HCT116 (cell line): ENCODE data around the gene SCFD2.
"Not testable (repeated sequence)": the region's sequence is repeated elsewhere in the genome, so short reads cannot be mapped to it uniquely, and the experiment has no call there.

Source experiments
- CBX3 ChIP-seq: IDR thresholded peaks from 2 replicates; pipeline ENCODE4 v1.6.1; 2012; ENCODE audit warnings: low read depth
- CEBPB ChIP-seq: IDR thresholded peaks from 2 replicates; pipeline ENCODE4 v1.6.1; 2012; ENCODE audit warnings: low read depth
- EZH2 ChIP-seq: fragments of 200-600 bp; sonication (generic); IDR thresholded peaks from 2 replicates; pipeline ENCODE4 v1.6.1; 2017; ENCODE audit warnings: antibody characterized with exemption, mixed run types
- FOSL1 ChIP-seq: IDR thresholded peaks from 2 replicates; pipeline ENCODE4 v1.6.1; 2012; ENCODE audit warnings: low read depth
- JUND ChIP-seq: IDR thresholded peaks from 2 replicates; pipeline ENCODE4 v1.6.1; 2012
- POLR2A ChIP-seq: IDR thresholded peaks from 2 replicates; pipeline ENCODE4 v1.7.0; 2011; ENCODE audit warnings: borderline replicate concordance; ENCODE audit not compliant: insufficient read depth, insufficient read length; ENCODE audit errors: extremely low read depth
- POLR2AphosphoS5 ChIP-seq: IDR thresholded peaks from 2 replicates; pipeline ENCODE4 v1.6.1; 2011; ENCODE audit warnings: mild to moderate bottlenecking, low read depth, low read length, moderate library complexity
- TCF7L2 ChIP-seq: IDR thresholded peaks from 2 replicates; pipeline ENCODE4 v1.7.0; 2011; ENCODE audit warnings: borderline replicate concordance, inconsistent platforms; ENCODE audit not compliant: insufficient read depth, insufficient read length; ENCODE audit errors: extremely low read depth
- ZFX ChIP-seq: fragments of 450-650 bp; IDR thresholded peaks from 2 replicates; pipeline ENCODE4 v1.6.1; 2017
- ZNF274 ChIP-seq: fragments of 200-500 bp; sonication (Bioruptor generic); IDR thresholded peaks from 2 replicates; pipeline ENCODE4 v1.6.1; 2014; ENCODE audit warnings: mild to moderate bottlenecking, low read depth, low read length, inconsistent platforms
- TF ChIP-seq, protein P1 (sequence below), 3 experiments: fragments of 200-600 bp in 1 of 3; sonication (generic) in 1 of 3; IDR thresholded peaks in 2 of 3; conservative IDR thresholded peaks in 1 of 3; 2 replicates each; pipeline ENCODE4 v1.5.1; 2012 to 2017; ENCODE audit warnings: low read depth in 2 of 3, low read length in 2 of 3, antibody characterized with exemption in 1 of 3, borderline replicate concordance in 1 of 3, control low read depth in 1 of 3, mild to moderate bottlenecking in 1 of 3, mixed read lengths in 1 of 3, mixed run types in 1 of 3, moderate library complexity in 1 of 3; ENCODE audit not compliant: insufficient read depth in 1 of 3
- TF ChIP-seq, protein P2 (sequence below): IDR thresholded peaks from 2 replicates; pipeline ENCODE4 v1.6.1; 2012
- TF ChIP-seq, protein P3 (sequence below): IDR thresholded peaks from 2 replicates; pipeline ENCODE4 v1.6.1; 2012; ENCODE audit warnings: low read depth

DNA sequence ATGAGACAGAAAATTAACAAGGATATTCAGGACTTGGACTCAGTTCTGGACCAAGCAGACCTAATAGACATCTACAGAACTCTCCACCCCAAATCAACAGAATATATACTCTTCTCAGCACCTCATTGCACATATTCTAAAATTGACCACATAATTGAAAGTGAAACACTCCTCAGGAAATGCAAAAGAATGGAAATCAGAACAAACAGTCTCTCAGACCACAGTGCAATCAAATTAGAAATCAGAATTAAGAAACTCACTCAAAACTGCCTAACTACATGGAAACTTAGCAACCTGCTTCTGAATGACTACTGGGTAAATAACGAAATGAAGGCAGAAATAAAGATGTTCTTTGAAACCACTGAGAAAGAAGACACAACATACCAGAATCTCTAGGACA, 333.0 kb downstream of the SCFD2 start:
- not testable (repeated sequence) for TF ChIP-seq CBX3, POLR2AphosphoS5, ZNF274, POLR2A, FOSL1, TCF7L2, EZH2, CEBPB, JUND, ZFX
- TF ChIP-seq, protein P1, sequence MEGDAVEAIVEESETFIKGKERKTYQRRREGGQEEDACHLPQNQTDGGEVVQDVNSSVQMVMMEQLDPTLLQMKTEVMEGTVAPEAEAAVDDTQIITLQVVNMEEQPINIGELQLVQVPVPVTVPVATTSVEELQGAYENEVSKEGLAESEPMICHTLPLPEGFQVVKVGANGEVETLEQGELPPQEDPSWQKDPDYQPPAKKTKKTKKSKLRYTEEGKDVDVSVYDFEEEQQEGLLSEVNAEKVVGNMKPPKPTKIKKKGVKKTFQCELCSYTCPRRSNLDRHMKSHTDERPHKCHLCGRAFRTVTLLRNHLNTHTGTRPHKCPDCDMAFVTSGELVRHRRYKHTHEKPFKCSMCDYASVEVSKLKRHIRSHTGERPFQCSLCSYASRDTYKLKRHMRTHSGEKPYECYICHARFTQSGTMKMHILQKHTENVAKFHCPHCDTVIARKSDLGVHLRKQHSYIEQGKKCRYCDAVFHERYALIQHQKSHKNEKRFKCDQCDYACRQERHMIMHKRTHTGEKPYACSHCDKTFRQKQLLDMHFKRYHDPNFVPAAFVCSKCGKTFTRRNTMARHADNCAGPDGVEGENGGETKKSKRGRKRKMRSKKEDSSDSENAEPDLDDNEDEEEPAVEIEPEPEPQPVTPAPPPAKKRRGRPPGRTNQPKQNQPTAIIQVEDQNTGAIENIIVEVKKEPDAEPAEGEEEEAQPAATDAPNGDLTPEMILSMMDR (IDR thresholded peaks at IDR 0.05 in 2 of 3, conservative IDR thresholded peaks at IDR 0.05 in 1 of 3; ENCODE audit: borderline replicate concordance in 1 of 3, insufficient read depth in 1 of 3, low read depth in 2 of 3, low read length in 2 of 3) = not testable (repeated sequence)
- TF ChIP-seq, protein P2, sequence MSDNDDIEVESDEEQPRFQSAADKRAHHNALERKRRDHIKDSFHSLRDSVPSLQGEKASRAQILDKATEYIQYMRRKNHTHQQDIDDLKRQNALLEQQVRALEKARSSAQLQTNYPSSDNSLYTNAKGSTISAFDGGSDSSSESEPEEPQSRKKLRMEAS = not testable (repeated sequence)
- TF ChIP-seq, protein P3, sequence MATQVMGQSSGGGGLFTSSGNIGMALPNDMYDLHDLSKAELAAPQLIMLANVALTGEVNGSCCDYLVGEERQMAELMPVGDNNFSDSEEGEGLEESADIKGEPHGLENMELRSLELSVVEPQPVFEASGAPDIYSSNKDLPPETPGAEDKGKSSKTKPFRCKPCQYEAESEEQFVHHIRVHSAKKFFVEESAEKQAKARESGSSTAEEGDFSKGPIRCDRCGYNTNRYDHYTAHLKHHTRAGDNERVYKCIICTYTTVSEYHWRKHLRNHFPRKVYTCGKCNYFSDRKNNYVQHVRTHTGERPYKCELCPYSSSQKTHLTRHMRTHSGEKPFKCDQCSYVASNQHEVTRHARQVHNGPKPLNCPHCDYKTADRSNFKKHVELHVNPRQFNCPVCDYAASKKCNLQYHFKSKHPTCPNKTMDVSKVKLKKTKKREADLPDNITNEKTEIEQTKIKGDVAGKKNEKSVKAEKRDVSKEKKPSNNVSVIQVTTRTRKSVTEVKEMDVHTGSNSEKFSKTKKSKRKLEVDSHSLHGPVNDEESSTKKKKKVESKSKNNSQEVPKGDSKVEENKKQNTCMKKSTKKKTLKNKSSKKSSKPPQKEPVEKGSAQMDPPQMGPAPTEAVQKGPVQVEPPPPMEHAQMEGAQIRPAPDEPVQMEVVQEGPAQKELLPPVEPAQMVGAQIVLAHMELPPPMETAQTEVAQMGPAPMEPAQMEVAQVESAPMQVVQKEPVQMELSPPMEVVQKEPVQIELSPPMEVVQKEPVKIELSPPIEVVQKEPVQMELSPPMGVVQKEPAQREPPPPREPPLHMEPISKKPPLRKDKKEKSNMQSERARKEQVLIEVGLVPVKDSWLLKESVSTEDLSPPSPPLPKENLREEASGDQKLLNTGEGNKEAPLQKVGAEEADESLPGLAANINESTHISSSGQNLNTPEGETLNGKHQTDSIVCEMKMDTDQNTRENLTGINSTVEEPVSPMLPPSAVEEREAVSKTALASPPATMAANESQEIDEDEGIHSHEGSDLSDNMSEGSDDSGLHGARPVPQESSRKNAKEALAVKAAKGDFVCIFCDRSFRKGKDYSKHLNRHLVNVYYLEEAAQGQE = not testable (repeated sequence)
